Muscle of leg (tissue), 11 donors: Measurements from ENCODE around the gene SMIM1. TPM values are rescaled to one million over a fixed set of nuclear protein-coding genes. Genes with fewer than 3 reads are reported as not detected.

Experiments used
- DNase-seq: peaks from one replicate; pipeline ENCODE4 v3.0.0; 2013
- H3K27ac ChIP-seq: one replicate; pipeline ENCODE4 v1.5.1; 2013; ENCODE audit warnings: mild to moderate bottlenecking, low read length, control low read depth
- H3K27me3 ChIP-seq: one replicate; pipeline ENCODE4 v1.6.1; 2013; ENCODE audit warnings: low read length; ENCODE audit not compliant: control insufficient read depth, insufficient read depth
- H3K36me3 ChIP-seq: one replicate; pipeline ENCODE4 v1.6.1; 2013; ENCODE audit warnings: low read length; ENCODE audit not compliant: control insufficient read depth, insufficient read depth
- H3K4me1 ChIP-seq: one replicate; pipeline ENCODE4 v1.6.1; 2013; ENCODE audit warnings: low read length; ENCODE audit not compliant: control insufficient read depth, insufficient read depth
- H3K4me3 ChIP-seq: one replicate; pipeline ENCODE4 v1.5.1; 2013; ENCODE audit warnings: low read length, control low read depth
- H3K9me3 ChIP-seq: replicated peaks from 2 replicates; pipeline ENCODE4 v1.6.1; 2013; ENCODE audit warnings: low read depth, low read length; ENCODE audit not compliant: control insufficient read depth
- WGBS: methylation state at CpG from one replicate; pipeline ENCODE4 v1.1.5; 2013; ENCODE audit warnings: missing lambda C conversion rate; ENCODE audit not compliant: insufficient coverage; 5-methylcytosine and 5-hydroxymethylcytosine counted together
- polyA plus RNA-seq, 8 donors: library from polyadenylated mRNA; unstranded; fragments of 120-200 nt; gene quantifications; one replicate each; pipeline versions ENCODE4 v1.2.1 to v1.2.3, GENCODE V29; 2013; ENCODE audit warnings: inconsistent platforms in 1 of 8, low replicate concordance in 1 of 8; ENCODE audit not compliant: insufficient read length in 8 of 8, insufficient read depth in 1 of 8
- total RNA-seq: library from RNA; stranded (reverse); fragments of 120-200 nt; gene quantifications from one replicate; pipeline ENCODE4 v1.2.4, GENCODE V29; 2013

SMIM1 gene
- total and polyA plus RNA-seq, 9 donors, result 2.3 to 8.4 (median 4.4) TPM

GRCh38 chr1:3785456-3786157 lies 13.1 kb downstream of the SMIM1 start:
- DNase-seq, result no peak
- Histone ChIP-seq H3K4me1 (no peaks in the 10 kb centered on the region), H3K36me3 (peaks cover 73% of the 10 kb centered on the region), H3K4me3 (no peak overlapping the region), H3K27ac (no peak overlapping the region), H3K9me3 (no peaks in the 10 kb centered on the region), H3K27me3 (no peaks in the 10 kb centered on the region)
- WGBS, result 98% methylated on average over 5 of the region's 14 CpGs

GRCh38 chr1:3786468-3787348 lies 14.2 kb downstream of the SMIM1 start:
- peaks cover 65% of the 10 kb centered on the region for H3K36me3 ChIP-seq
- no peaks in the 10 kb centered on the region for H3K4me1 ChIP-seq
- WGBS, result 95% methylated on average over 40 of the region's 45 CpGs
- no peaks in the 10 kb centered on the region for H3K27me3 ChIP-seq
- H3K4me3 ChIP-seq, result no peak overlapping the region
- no peak for DNase-seq
- H3K27ac ChIP-seq, result no peak overlapping the region
- H3K9me3 ChIP-seq, result no peaks in the 10 kb centered on the region

GRCh38 chr1:3787349-3787715 lies 14.8 kb downstream of the SMIM1 start:
- Histone ChIP-seq H3K36me3 (peaks cover 65% of the 10 kb centered on the region), H3K4me1 (no peaks in the 10 kb centered on the region), H3K4me3 (no peak overlapping the region), H3K27me3 (no peaks in the 10 kb centered on the region), H3K27ac (no peak overlapping the region), H3K9me3 (no peaks in the 10 kb centered on the region)
- 94% methylated on average over 3 of the region's 10 CpGs for WGBS
- DNase-seq, result no peak

- peaks cover 67% of the 10 kb centered on the region for H3K36me3 ChIP-seq
- H3K27ac ChIP-seq, result no peak overlapping the region
- no peaks in the 10 kb centered on the region for H3K27me3 ChIP-seq
- H3K4me1 ChIP-seq, result no peaks in the 10 kb centered on the region
- 87% methylated on average over 26 of the region's 26 CpGs for WGBS
- H3K9me3 ChIP-seq, result no peaks in the 10 kb centered on the region
- DNase-seq, result no peak
- no peak overlapping the region for H3K4me3 ChIP-seq
These were observed 15.4 kb downstream of the SMIM1 start for GRCh38 chr1:3787745-3788605.

- peaks cover 63% of the 10 kb centered on the region for H3K36me3 ChIP-seq
- no peak for DNase-seq
- WGBS, result 85% methylated on average over 13 of the region's 16 CpGs
These were observed 16.3 kb downstream of the SMIM1 start for GRCh38 chr1:3788756-3789420.

GRCh38 chr1:3789421-3790300 lies 17.1 kb downstream of the SMIM1 start:
- H3K36me3 ChIP-seq, result peaks cover 61% of the 10 kb centered on the region
- no peak overlapping the region for H3K27ac ChIP-seq
- H3K27me3 ChIP-seq, result no peaks in the 10 kb centered on the region
- H3K4me3 ChIP-seq, result no peak overlapping the region
- H3K9me3 ChIP-seq, result no peaks in the 10 kb centered on the region
- peaks cover 2% of the 10 kb centered on the region for H3K4me1 ChIP-seq
- DNase-seq, result no peak
- WGBS, result 86% methylated on average over 32 of the region's 34 CpGs

More at GRCh38 chr1:3788756-3789420, 16.3 kb downstream of the SMIM1 start:
- Histone ChIP-seq H3K27ac (no peak overlapping the region), H3K4me3 (no peak overlapping the region), H3K4me1 (no peaks in the 10 kb centered on the region), H3K9me3 (no peaks in the 10 kb centered on the region), H3K27me3 (no peaks in the 10 kb centered on the region)

- no peaks in the 10 kb centered on the region for H3K27me3 ChIP-seq
- peaks cover 11% of the 10 kb centered on the region for H3K4me1 ChIP-seq
- H3K36me3 ChIP-seq, result peaks cover 53% of the 10 kb centered on the region
- H3K27ac ChIP-seq, result no peak overlapping the region
- DNase-seq, result no peak
- 70% methylated on average over 10 of the region's 12 CpGs for WGBS
- no peaks in the 10 kb centered on the region for H3K9me3 ChIP-seq
- no peak overlapping the region for H3K4me3 ChIP-seq
These were observed 18.0 kb downstream of the SMIM1 start for GRCh38 chr1:3790500-3790923.

- Histone ChIP-seq H3K4me1 (peaks cover 13% of the 10 kb centered on the region), H3K27me3 (no peaks in the 10 kb centered on the region), H3K27ac (no peak overlapping the region), H3K36me3 (peaks cover 49% of the 10 kb centered on the region), H3K4me3 (no peak overlapping the region), H3K9me3 (no peaks in the 10 kb centered on the region)
- 77% methylated on average over 18 of the region's 18 CpGs for WGBS
- DNase-seq, result no peak
These were observed 18.4 kb downstream of the SMIM1 start for GRCh38 chr1:3790952-3791351.
